SK-N-DZ (cell line): ENCODE measurements around the gene CERK.
A peak's percentile ranks its signal among the peaks of the same experiment; 100 is the strongest.

Source experiments
- DNase-seq: peaks from one replicate; pipeline ENCODE4 v3.0.0-alpha.2; 2015; ENCODE audit warnings: low spot score

CERK gene

GRCh38 chr22:46766611-46767010 lies 28.6 kb upstream of the CERK start:
- no peak for DNase-seq

GRCh38 chr22:46764779-46765485 lies 26.9 kb upstream of the CERK start:
- no peak for DNase-seq

- DNase-seq: no peak
These were observed 26.2 kb upstream of the CERK start for GRCh38 chr22:46764140-46764680.

GRCh38 chr22:46763051-46763705 lies 25.1 kb upstream of the CERK start:
- DNase-seq: no peak

GRCh38 chr22:46762238-46763050 lies 24.4 kb upstream of the CERK start, which contains the start of gene TBC1D22A:
TBC1D22A (plus strand) TSS chr22:46762650; CDS start chr22:46762787, 137 bp downstream.
- peak; percentile 95 for DNase-seq

GRCh38 chr22:46761539-46762237 lies 23.6 kb upstream of the CERK start:
- peak; percentile 37 for DNase-seq

- no peak for DNase-seq
These were observed 23.0 kb upstream of the CERK start for GRCh38 chr22:46761017-46761416.

GRCh38 chr22:46758867-46759290 lies 20.8 kb upstream of the CERK start:
- peak; percentile 53 for DNase-seq

- no peak for DNase-seq
These were observed 20.1 kb upstream of the CERK start for GRCh38 chr22:46758121-46758520.

- no peak for DNase-seq
These were observed 19.1 kb upstream of the CERK start for GRCh38 chr22:46757104-46757503.

- DNase-seq: no peak
These were observed 18.0 kb upstream of the CERK start for GRCh38 chr22:46756097-46756496.

- DNase-seq: no peak
These were observed 17.5 kb upstream of the CERK start for GRCh38 chr22:46755525-46755924.

GRCh38 chr22:46754826-46755225 lies 16.8 kb upstream of the CERK start:
- no peak for DNase-seq

GRCh38 chr22:46754110-46754799 lies 16.2 kb upstream of the CERK start:
- no peak for DNase-seq

- no peak for DNase-seq
These were observed 15.7 kb upstream of the CERK start for GRCh38 chr22:46753761-46754109.

- no peak for DNase-seq
These were observed 15.3 kb upstream of the CERK start for GRCh38 chr22:46753360-46753759.

- no peak for DNase-seq
These were observed 14.9 kb upstream of the CERK start for GRCh38 chr22:46752988-46753310.

- DNase-seq: no peak
These were observed 14.4 kb upstream of the CERK start for GRCh38 chr22:46752286-46752987.

GRCh38 chr22:46750863-46751443 lies 12.9 kb upstream of the CERK start:
- DNase-seq: no peak

- DNase-seq: no peak
These were observed 12.4 kb upstream of the CERK start for GRCh38 chr22:46750530-46750800.
